Measurements from ENCODE around the gene CAV1.
"Not testable (repeated sequence)": the region's sequence is repeated elsewhere in the genome, so short reads cannot be mapped to it uniquely, and the experiment has no call there.

CAV1 gene, protein sequence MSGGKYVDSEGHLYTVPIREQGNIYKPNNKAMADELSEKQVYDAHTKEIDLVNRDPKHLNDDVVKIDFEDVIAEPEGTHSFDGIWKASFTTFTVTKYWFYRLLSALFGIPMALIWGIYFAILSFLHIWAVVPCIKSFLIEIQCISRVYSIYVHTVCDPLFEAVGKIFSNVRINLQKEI

DNA sequence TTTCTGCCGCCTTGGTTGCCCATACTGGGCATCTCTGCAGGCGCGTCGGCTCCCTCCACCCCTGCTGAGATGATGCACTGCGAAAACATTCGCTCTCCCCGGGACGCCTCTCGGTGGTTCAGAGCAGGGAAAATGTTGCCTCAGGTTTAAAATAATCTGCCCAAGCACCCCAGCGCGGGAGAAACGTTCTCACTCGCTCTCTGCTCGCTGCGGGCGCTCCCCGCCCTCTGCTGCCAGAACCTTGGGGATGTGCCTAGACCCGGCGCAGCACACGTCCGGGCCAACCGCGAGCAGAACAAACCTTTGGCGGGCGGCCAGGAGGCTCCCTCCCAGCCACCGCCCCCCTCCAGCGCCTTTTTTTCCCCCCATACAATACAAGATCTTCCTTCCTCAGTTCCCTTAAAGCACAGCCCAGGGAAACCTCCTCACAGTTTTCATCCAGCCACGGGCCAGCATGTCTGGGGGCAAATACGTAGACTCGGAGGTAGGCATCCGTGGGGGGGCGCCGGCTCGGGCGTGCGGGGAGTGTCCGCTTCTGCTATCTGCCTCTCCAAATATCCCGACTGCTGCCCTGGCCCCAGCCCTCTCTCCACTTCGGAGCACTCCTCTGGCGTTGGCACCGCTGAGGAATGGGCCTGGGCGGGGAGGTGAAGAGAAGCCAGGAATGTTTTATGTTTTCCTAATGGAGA is at the start of gene CAV1:
TSS of gene CAV1 (plus strand) at position 428 of the 689 bp plus-strand sequence. CDS start at position 455, 27 bp downstream.
- DNase-seq (ENCODE audit: extremely low read depth, low read depth): peak; percentile 91
- H3K4me3 ChIP-seq (replicated peaks; ENCODE audit: low read depth, low read length): peak within 1 kb of the TSS; percentile 96

DNA sequence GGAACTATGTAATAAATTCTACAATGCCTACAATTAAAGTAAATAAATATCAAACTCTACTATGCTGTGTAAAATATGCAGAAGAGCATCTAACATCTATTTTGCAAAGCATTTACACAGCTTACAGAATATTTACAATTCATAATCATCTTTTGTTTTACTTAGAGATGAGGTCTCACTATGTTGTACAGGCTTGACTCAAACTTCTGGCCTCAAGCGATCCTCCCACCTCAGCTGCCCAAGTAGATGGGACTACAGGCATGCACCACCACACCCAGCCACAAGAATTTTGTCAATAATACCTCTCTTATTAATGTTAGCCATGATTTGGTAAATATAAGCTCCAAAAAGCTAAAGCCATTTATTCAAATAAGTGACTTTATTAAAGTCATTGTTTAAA is 47.2 kb upstream of the CAV1 start:
- no peak for DNase-seq (ENCODE audit: extremely low read depth, low read depth)
- TF ChIP-seq, protein P1, sequence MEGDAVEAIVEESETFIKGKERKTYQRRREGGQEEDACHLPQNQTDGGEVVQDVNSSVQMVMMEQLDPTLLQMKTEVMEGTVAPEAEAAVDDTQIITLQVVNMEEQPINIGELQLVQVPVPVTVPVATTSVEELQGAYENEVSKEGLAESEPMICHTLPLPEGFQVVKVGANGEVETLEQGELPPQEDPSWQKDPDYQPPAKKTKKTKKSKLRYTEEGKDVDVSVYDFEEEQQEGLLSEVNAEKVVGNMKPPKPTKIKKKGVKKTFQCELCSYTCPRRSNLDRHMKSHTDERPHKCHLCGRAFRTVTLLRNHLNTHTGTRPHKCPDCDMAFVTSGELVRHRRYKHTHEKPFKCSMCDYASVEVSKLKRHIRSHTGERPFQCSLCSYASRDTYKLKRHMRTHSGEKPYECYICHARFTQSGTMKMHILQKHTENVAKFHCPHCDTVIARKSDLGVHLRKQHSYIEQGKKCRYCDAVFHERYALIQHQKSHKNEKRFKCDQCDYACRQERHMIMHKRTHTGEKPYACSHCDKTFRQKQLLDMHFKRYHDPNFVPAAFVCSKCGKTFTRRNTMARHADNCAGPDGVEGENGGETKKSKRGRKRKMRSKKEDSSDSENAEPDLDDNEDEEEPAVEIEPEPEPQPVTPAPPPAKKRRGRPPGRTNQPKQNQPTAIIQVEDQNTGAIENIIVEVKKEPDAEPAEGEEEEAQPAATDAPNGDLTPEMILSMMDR (IDR thresholded peaks at IDR 0.05; ENCODE audit: low read depth, low read length, missing control alignments): no peak
- no peak overlapping the region for H3K4me3 ChIP-seq (replicated peaks; ENCODE audit: low read depth, low read length)

More for the DNA sequence above, at the start of gene CAV1:
- TF ChIP-seq, protein P1 (IDR thresholded peaks at IDR 0.05; ENCODE audit: low read depth, low read length, missing control alignments): peak; percentile 14

DNA sequence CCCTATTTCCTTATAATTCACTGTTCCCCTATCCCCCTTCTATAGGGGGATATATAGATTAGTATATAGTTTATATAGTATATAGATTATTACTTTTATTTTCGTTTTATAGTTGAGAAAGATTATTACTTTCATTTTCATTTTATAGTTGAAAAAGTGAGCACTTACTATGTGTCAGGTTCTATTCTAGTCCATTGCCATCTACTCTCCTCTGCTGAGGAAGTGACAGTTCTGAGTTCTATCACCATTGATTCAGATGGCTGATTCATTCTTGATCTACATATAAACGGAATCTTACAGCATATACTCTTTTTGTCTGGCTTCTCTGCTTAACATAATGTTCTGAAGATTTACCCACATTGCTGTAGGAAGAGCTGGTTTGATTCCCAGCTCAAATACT is 46.0 kb upstream of the CAV1 start:
- H3K4me3 ChIP-seq (replicated peaks; ENCODE audit: low read depth, low read length): no peak overlapping the region
- TF ChIP-seq, protein P1 (IDR thresholded peaks at IDR 0.05; ENCODE audit: low read depth, low read length, missing control alignments): no peak
- DNase-seq (ENCODE audit: extremely low read depth, low read depth): no peak

DNA sequence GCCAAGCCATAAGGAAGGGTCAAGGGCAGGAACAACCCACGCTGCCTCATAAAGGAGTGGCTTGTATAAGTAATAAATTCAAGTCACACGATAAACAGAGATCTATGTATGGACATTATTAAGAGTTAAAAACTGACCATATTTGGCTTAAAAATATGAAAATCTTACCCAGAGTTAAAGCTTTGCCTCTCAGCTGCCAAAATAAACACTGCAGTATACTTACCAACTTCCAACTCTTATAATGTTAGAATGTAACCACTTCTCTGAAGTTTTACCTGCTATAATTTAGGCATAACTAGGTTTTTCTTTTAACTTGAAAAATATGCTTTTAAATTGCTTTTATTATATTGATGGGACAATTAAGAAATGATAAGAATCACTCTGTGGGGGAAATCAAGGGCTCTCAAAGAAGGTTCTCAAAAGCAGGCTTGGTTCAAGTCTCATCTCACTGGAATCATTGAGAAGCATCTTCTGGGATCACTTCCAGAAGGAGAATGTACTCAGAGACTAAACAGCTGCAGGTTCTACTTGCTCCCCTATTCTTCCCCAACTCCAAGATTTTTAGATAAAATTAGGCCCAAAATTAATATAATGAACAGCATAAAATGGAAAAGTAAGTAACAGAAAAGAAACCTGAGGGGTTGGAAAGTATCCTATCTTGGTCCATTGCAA is 41.4 kb upstream of the CAV1 start:
- no peak for DNase-seq (ENCODE audit: extremely low read depth, low read depth)
- TF ChIP-seq, protein P1 (IDR thresholded peaks at IDR 0.05; ENCODE audit: low read depth, low read length, missing control alignments): no peak
- no peak overlapping the region for H3K4me3 ChIP-seq (replicated peaks; ENCODE audit: low read depth, low read length)

DNA sequence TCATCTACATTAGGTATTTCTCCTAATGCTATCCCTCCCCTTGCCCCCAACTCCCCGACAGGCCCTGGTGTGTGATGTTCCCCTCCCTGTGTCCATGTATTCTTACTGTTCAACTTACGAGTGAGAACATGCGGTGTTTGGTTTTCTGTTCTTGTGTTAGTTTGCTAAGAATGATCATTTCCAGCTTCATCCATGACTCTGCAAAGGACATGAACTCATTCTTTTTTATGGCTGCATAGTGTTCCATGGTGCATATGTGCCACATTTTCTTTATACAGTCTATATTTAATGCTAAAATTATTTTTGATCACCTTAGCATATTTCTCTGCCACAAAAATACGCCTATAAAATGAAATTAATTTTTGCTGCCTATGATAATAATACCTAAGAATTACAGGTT is 40.4 kb upstream of the CAV1 start:
- H3K4me3 ChIP-seq (replicated peaks; ENCODE audit: low read depth, low read length); DNase-seq (ENCODE audit: extremely low read depth, low read depth): not testable (repeated sequence)

DNA sequence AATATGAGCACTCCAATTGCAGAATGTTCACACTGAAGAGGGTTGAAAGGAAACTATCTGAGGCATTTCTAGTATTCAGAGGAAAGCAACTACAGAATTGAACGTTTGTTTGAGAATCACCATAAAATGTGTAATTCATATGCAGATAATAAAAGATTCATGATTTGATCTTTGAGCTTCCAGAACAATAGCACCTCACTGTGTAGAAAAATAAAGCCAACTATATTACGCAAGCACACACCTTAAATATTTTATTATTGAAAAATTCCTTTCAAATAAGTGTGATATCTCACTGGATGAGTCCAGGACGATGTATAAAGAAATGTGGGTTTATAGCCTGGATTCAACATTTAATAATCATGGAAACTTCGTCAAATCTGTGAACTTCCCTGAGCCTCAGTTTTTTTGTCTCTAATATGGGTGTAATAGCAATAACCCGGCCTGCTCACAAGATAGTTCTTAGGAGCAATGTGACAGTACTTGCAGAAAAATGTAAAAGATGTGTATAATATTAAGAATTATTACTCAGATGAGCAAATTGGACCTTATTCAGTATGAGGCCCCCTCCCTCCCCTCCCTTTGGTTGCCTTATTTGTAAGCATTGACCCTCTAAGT is 36.8 kb upstream of the CAV1 start:
- DNase-seq (ENCODE audit: extremely low read depth, low read depth): no peak
- no peak overlapping the region for H3K4me3 ChIP-seq (replicated peaks; ENCODE audit: low read depth, low read length)
- TF ChIP-seq, protein P1 (IDR thresholded peaks at IDR 0.05; ENCODE audit: low read depth, low read length, missing control alignments): no peak

DNA sequence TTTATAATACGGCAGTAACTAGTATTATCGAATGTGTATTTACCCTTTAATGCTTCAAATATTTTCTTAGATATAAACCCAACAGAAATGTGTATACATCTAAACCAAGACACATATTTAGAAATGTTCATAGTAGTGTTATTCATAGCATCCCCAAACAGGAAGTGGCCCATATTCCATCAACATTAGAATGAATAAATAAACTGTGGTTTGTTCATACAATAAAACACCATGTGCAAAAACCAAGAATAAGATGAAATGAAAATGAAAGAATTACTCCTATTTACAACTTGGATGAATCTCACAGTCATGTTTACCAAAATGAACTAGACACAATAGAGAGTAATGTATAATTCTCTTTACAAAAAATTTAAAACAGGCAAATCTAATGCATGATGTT is 34.5 kb upstream of the CAV1 start:
- no peak for DNase-seq (ENCODE audit: extremely low read depth, low read depth)
- TF ChIP-seq, protein P1 (IDR thresholded peaks at IDR 0.05; ENCODE audit: low read depth, low read length, missing control alignments): no peak
- no peak overlapping the region for H3K4me3 ChIP-seq (replicated peaks; ENCODE audit: low read depth, low read length)

Data from HFF-Myc (cell line).